Cardiac muscle cell (in vitro differentiated cells and primary cell): ENCODE results near the gene GOLIM4. TPM values are rescaled to one million over a fixed set of nuclear protein-coding genes. Genes with fewer than 3 reads are reported as not detected.

ENCODE experiments used
- DNase-seq, 2 donors: peaks; one replicate each; pipeline versions ENCODE4 v3.0.0 to v3.0.0-alpha.2; 2010 to 2017; ENCODE audit warnings: low read depth in 1 of 2, low spot score in 1 of 2
- H3K27ac ChIP-seq: fragments of 200-600 bp; sonication (generic); 2 replicates; pipeline ENCODE4 v1.5.1; 2016
- H3K27me3 ChIP-seq: fragments of 200-600 bp; sonication (generic); 2 replicates; pipeline ENCODE4 v1.6.0; 2016; ENCODE audit warnings: control low read depth
- H3K36me3 ChIP-seq: fragments of 200-600 bp; sonication (generic); 2 replicates; pipeline ENCODE4 v1.5.1; 2016; ENCODE audit warnings: control low read depth
- H3K4me1 ChIP-seq: fragments of 200-600 bp; sonication (generic); 2 replicates; pipeline ENCODE4 v1.8.1; 2017; ENCODE audit warnings: low read depth, mild to moderate bottlenecking, mixed run types
- H3K4me3 ChIP-seq: fragments of 200-600 bp; sonication (generic); 2 replicates; pipeline ENCODE4 v1.5.1; 2016; ENCODE audit warnings: mild to moderate bottlenecking
- H3K9me3 ChIP-seq: fragments of 200-600 bp; sonication (generic); 2 replicates; pipeline ENCODE4 v1.5.1; 2017; ENCODE audit warnings: low read depth, mild to moderate bottlenecking, control low read depth
- CTCF ChIP-seq: IDR thresholded peaks from 2 replicates; pipeline ENCODE4 v1.5.1; 2012; ENCODE audit warnings: low read depth, mild to moderate bottlenecking, low read length
- polyA plus RNA-seq: library from polyadenylated mRNA; unstranded; fragments of >200 nt; fragmentation: Nextera tagmentation; extraction: Ambion mirVana; gene quantifications from 2 replicates; pipeline ENCODE4 v1.2.1, GENCODE V29; 2016
- total RNA-seq: library from RNA; depleted of rRNA; stranded (reverse); fragments of >200 nt; gene quantifications from 2 replicates; pipeline ENCODE4 v1.2.3, GENCODE V29; 2016

GOLIM4 gene
- total and polyA plus RNA-seq, 2 experiments from 2014 or later: 61.9 to 210 TPM

GRCh38 chr3:168047936-168048335, 47.8 kb downstream of the GOLIM4 start:
- no peak overlapping the region for H3K4me3 ChIP-seq
- TF ChIP-seq CTCF: no peak
- H3K27ac ChIP-seq: no peak overlapping the region
- DNase-seq: no peak
- peaks cover 51% of the 10 kb centered on the region for H3K4me1 ChIP-seq
- H3K9me3 ChIP-seq: no peaks in the 10 kb centered on the region
- no peaks in the 10 kb centered on the region for H3K27me3 ChIP-seq
- H3K36me3 ChIP-seq: peaks cover 15% of the 10 kb centered on the region

GRCh38 chr3:168047190-168047795, 48.4 kb downstream of the GOLIM4 start:
- peak; percentile 78 to 88 for DNase-seq
- peak overlapping the region; percentile 55 for H3K27ac ChIP-seq
- H3K27me3 ChIP-seq: no peaks in the 10 kb centered on the region
- H3K4me3 ChIP-seq: no peak overlapping the region
- H3K9me3 ChIP-seq: no peaks in the 10 kb centered on the region
- peaks cover 20% of the 10 kb centered on the region for H3K36me3 ChIP-seq
- H3K4me1 ChIP-seq: peaks cover 45% of the 10 kb centered on the region
- TF ChIP-seq CTCF: peak; percentile 75

GRCh38 chr3:168044049-168044448, 51.7 kb downstream of the GOLIM4 start:
- no peaks in the 10 kb centered on the region for H3K9me3 ChIP-seq
- TF ChIP-seq CTCF: no peak
- H3K4me3 ChIP-seq: no peak overlapping the region
- peak overlapping the region; percentile 3 for H3K27ac ChIP-seq
- no peaks in the 10 kb centered on the region for H3K27me3 ChIP-seq
- peaks cover 32% of the 10 kb centered on the region for H3K4me1 ChIP-seq
- DNase-seq: no peak
- H3K36me3 ChIP-seq: peaks cover 38% of the 10 kb centered on the region

GRCh38 chr3:168040607-168041208, 55.0 kb downstream of the GOLIM4 start:
- Histone ChIP-seq H3K27ac (no peak overlapping the region), H3K9me3 (no peaks in the 10 kb centered on the region), H3K4me3 (no peak overlapping the region), H3K27me3 (no peaks in the 10 kb centered on the region), H3K4me1 (peaks cover 6% of the 10 kb centered on the region), H3K36me3 (peaks cover 50% of the 10 kb centered on the region)
- peak; percentile 86 for TF ChIP-seq CTCF
- peak; percentile 77 to 90 for DNase-seq

GRCh38 chr3:168037020-168037419, 58.7 kb downstream of the GOLIM4 start:
- no peaks in the 10 kb centered on the region for H3K27me3 ChIP-seq
- H3K9me3 ChIP-seq: no peaks in the 10 kb centered on the region
- TF ChIP-seq CTCF: no peak
- peak overlapping the region; percentile 94 for H3K27ac ChIP-seq
- no peak for DNase-seq
- no peak overlapping the region for H3K4me3 ChIP-seq
- H3K36me3 ChIP-seq: peaks cover 36% of the 10 kb centered on the region
- peaks cover 23% of the 10 kb centered on the region for H3K4me1 ChIP-seq
